ENCODE results near the gene GNAI3. TPM values are rescaled to one million over a fixed set of nuclear protein-coding genes. Genes with fewer than 3 reads are reported as not detected.

GNAI3 gene
- total and polyA plus RNA-seq, 2 of the 13 experiments (the other 11 are each of a cell fraction or from before 2014, with no cell fraction given), result 4.3 to 9.0 TPM

DNA sequence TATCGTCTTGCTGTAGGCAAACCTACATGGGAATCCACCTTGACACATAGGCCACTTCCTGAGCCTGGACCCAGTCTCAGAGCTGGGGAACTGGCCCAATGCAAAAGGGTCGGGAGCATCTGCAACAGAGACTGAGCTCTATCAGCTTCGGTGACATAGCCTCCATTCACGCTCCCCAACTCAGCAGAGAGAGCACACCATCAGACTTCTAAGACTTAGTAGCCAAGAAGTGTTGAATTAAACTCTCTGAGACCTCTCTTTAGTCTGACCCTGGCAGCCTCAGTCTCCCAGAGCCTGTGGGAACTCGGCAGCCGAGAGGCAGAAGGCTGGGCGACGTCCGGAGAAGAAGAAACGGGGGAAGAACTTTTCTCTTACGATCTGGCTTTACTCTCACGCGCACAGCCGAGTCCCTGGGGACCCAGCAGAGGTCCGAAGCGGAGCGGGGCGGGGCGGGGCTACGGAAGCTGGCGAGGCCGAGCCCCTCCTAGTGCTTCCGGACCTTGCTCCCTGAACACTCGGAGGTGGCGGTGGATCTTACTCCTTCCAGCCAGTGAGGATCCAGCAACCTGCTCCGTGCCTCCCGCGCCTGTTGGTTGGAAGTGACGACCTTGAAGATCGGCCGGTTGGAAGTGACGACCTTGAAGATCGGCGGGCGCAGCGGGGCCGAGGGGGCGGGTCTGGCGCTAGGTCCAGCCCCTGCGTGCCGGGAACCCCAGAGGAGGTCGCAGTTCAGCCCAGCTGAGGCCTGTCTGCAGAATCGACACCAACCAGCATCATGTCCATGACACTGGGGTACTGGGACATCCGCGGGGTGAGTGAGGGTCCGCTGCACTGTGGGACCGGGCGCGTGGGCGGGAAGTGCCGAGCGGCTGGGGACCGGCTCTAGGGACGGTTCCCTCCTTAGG is 107.5 kb downstream of the GNAI3 start, which contains the start of gene GSTM4 (continued):
- TF ChIP-seq BCL3 (CRISPR knock-in tag; IDR thresholded peaks at IDR 0.05) (peak; percentile 47; the same call in 1 of the 2 replicates), ZNF772 (CRISPR knock-in tag; IDR thresholded peaks at IDR 0.05) (peak; percentile 47; the same call in 1 of the 2 replicates), MEF2D (CRISPR knock-in tag; IDR thresholded peaks at IDR 0.05) (peak; percentile 26; the same call in 1 of the 2 replicates), ETV6 (CRISPR knock-in tag; conservative IDR thresholded peaks at IDR 0.05) (no peak; the same call in 1 of the 2 replicates), SCMH1 (CRISPR knock-in tag; IDR thresholded peaks at IDR 0.05; ENCODE audit: borderline replicate concordance) (no peak), RBAK (CRISPR knock-in tag; IDR thresholded peaks at IDR 0.05) (no peak), PBX3 (CRISPR knock-in tag; IDR thresholded peaks at IDR 0.05; ENCODE audit: borderline replicate concordance) (no peak), ZNF329 (CRISPR knock-in tag; IDR thresholded peaks at IDR 0.05; ENCODE audit: low read depth) (no peak), SNAPC2 (CRISPR knock-in tag; IDR thresholded peaks at IDR 0.05) (0 out of 2 replicates have a peak, but pooled peaks have one; percentile 41), DNMT3B (CRISPR knock-in tag; conservative IDR thresholded peaks at IDR 0.05) (no peak), ZNF121 (CRISPR knock-in tag; IDR thresholded peaks at IDR 0.05) (peak; percentile 98), ARID4A (CRISPR knock-in tag; IDR thresholded peaks at IDR 0.05; ENCODE audit: borderline replicate concordance) (peak; percentile 89)
- TF ChIP-seq, protein P1, sequence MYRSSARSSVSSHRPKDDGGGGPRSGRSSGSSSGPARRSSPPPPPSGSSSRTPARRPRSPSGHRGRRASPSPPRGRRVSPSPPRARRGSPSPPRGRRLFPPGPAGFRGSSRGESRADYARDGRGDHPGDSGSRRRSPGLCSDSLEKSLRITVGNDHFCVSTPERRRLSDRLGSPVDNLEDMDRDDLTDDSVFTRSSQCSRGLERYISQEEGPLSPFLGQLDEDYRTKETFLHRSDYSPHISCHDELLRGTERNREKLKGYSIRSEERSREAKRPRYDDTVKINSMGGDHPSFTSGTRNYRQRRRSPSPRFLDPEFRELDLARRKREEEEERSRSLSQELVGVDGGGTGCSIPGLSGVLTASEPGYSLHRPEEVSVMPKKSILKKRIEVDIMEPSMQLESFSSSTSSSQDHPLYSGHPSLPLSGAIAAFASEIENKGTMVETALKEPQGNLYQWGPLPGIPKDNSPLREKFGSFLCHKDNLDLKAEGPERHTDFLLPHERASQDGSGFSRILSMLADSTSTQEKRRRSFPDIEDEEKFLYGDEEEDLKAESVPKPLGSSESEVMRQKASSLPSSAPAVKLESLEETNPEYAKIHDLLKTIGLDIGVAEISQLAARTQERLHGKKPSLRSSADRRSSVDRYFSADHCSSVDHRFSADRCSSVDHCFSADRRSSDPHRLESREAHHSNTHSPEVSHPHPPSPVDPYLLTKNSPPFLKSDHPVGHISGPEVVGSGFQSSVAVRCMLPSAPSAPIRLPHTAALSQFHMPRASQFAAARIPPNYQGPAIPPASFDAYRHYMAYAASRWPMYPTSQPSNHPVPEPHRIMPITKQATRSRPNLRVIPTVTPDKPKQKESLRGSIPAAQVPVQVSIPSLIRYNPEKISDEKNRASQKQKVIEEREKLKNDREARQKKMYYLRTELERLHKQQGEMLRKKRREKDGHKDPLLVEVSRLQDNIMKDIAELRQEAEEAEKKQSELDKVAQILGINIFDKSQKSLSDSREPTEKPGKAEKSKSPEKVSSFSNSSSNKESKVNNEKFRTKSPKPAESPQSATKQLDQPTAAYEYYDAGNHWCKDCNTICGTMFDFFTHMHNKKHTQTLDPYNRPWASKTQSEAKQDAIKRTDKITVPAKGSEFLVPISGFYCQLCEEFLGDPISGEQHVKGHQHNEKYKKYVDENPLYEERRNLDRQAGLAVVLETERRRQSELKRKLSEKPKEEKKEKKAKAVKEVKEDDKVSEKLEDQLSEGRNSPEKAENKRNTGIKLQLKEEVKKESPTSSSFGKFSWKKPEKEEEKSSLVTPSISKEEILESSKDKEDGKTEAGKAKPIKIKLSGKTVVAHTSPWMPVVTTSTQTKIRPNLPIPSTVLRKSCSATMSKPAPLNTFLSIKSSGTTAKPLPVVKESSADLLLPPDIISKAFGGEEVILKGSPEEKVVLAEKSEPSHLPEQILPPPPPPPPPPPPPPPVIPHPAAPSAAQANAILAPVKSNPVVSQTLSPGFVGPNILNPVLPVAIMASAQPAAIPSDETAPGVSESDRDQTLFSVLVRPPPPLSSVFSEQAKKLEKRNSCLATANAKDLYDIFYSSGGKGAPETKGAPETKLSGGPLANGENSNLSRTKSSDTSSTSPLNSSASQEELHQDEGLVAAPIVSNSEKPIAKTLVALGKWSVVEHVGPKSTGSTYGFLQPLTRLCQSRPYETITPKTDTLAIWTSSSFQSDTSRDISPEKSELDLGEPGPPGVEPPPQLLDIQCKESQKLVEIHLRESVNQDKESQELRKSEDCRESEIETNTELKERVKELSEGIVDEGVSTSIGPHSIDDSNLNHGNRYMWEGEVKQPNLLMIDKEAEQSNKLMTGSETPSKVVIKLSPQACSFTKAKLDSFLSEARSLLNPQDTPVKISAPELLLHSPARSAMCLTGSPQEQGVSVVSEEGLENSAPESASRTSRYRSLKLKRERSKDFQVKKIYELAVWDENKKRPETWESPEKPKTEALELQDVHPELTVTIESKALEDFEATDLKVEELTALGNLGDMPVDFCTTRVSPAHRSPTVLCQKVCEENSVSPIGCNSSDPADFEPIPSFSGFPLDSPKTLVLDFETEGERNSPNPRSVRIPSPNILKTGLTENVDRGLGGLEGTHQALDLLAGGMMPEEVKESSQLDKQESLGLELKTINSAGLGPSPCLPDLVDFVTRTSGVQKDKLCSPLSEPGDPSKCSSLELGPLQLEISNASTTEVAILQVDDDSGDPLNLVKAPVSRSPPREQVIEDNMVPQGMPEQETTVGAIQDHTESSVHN (CRISPR knock-in tag; IDR thresholded peaks at IDR 0.05), result no peak
